HepG2 (cell line): Measurements from ENCODE around the gene TRAPPC5. TPM values are rescaled to one million over a fixed set of nuclear protein-coding genes. Genes with fewer than 3 reads are reported as not detected.
A peak's percentile ranks its signal among the peaks of the same experiment; 100 is the strongest.

Source experiments
- ASH2L ChIP-seq: fragments of 300-600, 200-600 bp; sonication (generic); IDR thresholded peaks from 2 replicates; pipeline ENCODE4 v1.7.0; 2017; ENCODE audit warnings: low read depth, mild to moderate bottlenecking, moderate library complexity, mixed read lengths, low read length; ENCODE audit not compliant: insufficient read length
- ATAD3A ChIP-seq: sonication (generic); formaldehyde crosslinking; IDR thresholded peaks from 2 replicates; pipeline ENCODE4 v1.4.0; 2020; ENCODE audit warnings: missing genetic modification reagents
- E2F2 ChIP-seq: sonication (generic); formaldehyde crosslinking; IDR thresholded peaks from 2 replicates; pipeline ENCODE4 v1.4.0; 2020; ENCODE audit warnings: missing genetic modification reagents, borderline replicate concordance
- E2F5 ChIP-seq: sonication (generic); formaldehyde crosslinking; conservative IDR thresholded peaks from 2 replicates; pipeline ENCODE4 v1.4.0; 2020; ENCODE audit warnings: missing genetic modification reagents
- MED13 ChIP-seq: sonication (generic); formaldehyde crosslinking; IDR thresholded peaks from 2 replicates; pipeline ENCODE4 v1.5.0; 2020; ENCODE audit warnings: missing genetic modification reagents
- MIXL1 ChIP-seq: IDR thresholded peaks from 2 replicates; pipeline ENCODE4 v1.6.1; 2016
- MLLT10 ChIP-seq: sonication (generic); formaldehyde crosslinking; IDR thresholded peaks from 2 replicates; pipeline ENCODE4 v1.4.0; 2020; ENCODE audit warnings: missing genetic modification reagents
- NFKBIZ ChIP-seq: IDR thresholded peaks from 2 replicates; pipeline ENCODE4 v1.6.1; 2018; ENCODE audit warnings: missing genetic modification reagents, missing compliant biosample characterization
- RARA ChIP-seq: IDR thresholded peaks from 2 replicates; pipeline ENCODE4 v1.6.1; 2016; ENCODE audit warnings: missing genetic modification reagents, missing compliant biosample characterization
- RNF219 ChIP-seq: sonication (generic); formaldehyde crosslinking; IDR thresholded peaks from 2 replicates; pipeline ENCODE4 v1.5.0; 2020; ENCODE audit warnings: mild to moderate bottlenecking, missing genetic modification reagents
- ZNF17 ChIP-seq: sonication (generic); formaldehyde crosslinking; IDR thresholded peaks from 2 replicates; pipeline ENCODE4 v1.5.0; 2020; ENCODE audit warnings: mild to moderate bottlenecking, missing genetic modification reagents
- polyA plus RNA-seq, 8 experiments: library from polyadenylated mRNA; depleted of rRNA in 3 of 8; stranded (reverse) in 7 of 8; unstranded in 1 of 8; fragments of >200 nt; fragmentation: Illumina TruSeq in 4 of 8; extraction: Trizol in 4 of 8; gene quantifications; 2 replicates each; pipeline versions ENCODE4 v1.2.1 to v1.2.3, GENCODE V29; 2011 to 2016; ENCODE audit warnings: low read depth in 4 of 8, missing spikeins in 1 of 8, mixed read lengths in 1 of 8; ENCODE audit not compliant: insufficient read depth in 1 of 8
- total RNA-seq, 5 experiments: library from RNA; depleted of rRNA; stranded (reverse); fragments of >200 nt; fragmentation: Illumina TruSeq; extraction: Trizol; gene quantifications; 2 replicates each; pipeline ENCODE4 v1.2.3, GENCODE V29; 2016; ENCODE audit warnings: low read depth in 1 of 5

The TRAPPC5 gene
- total and polyA plus RNA-seq, 2 of the 13 experiments (the other 11 are each of a cell fraction or from before 2014, with no cell fraction given): 38.5 to 78.7 TPM

GRCh38 chr19:7678971-7679751, 1.5 kb upstream of the TRAPPC5 start (continued):
- TF ChIP-seq MLLT10 (no peak), MIXL1 (no peak), ZNF17 (no peak), E2F2 (CRISPR knock-in tag) (no peak), E2F5 (CRISPR knock-in tag) (no peak), RARA (CRISPR knock-in tag) (0 out of 2 replicates have a peak, but pooled peaks have one; percentile 13), MED13 (CRISPR knock-in tag) (no peak), ATAD3A (CRISPR knock-in tag) (no peak), NFKBIZ (CRISPR knock-in tag) (no peak), ASH2L (no peak), RNF219 (CRISPR knock-in tag) (no peak)
